Breast epithelium (tissue), 3 donors: ENCODE results near the gene GLRA1.

Experiments
- CTCF ChIP-seq, 3 donors: fragments of 450-650 bp; IDR thresholded peaks; one replicate each; pipeline ENCODE4 v1.5.1; 2016 to 2017; ENCODE audit warnings: antibody characterized with exemption in 3 of 3, mild to moderate bottlenecking in 3 of 3, moderate library complexity in 3 of 3
- POLR2A ChIP-seq: fragments of 450-650 bp; IDR thresholded peaks from one replicate; pipeline ENCODE4 v1.6.1; 2016; ENCODE audit warnings: antibody characterized with exemption, mild to moderate bottlenecking, moderate library complexity
- POLR2AphosphoS5 ChIP-seq, 3 donors: sonication (generic); formaldehyde crosslinking; IDR thresholded peaks; one replicate each; pipeline ENCODE4 v1.6.1; 2017; ENCODE audit warnings: antibody characterized with exemption in 3 of 3

- TF ChIP-seq CTCF (IDR thresholded peaks at IDR 0.05) (no peak), POLR2A (no peak), POLR2AphosphoS5 (IDR thresholded peaks at IDR 0.05) (no peak)
Observed at GRCh38 chr5:151881621-151882225, 42.9 kb downstream of the GLRA1 start.
